Left cardiac atrium (tissue), 4 donors: ENCODE measurements around the gene FAM171A2. TPM values are rescaled to one million over a fixed set of nuclear protein-coding genes. Genes with fewer than 3 reads are reported as not detected.

Experiments
- ATAC-seq, 2 donors: fragments of 200-7000 bp; cut with Tn5 transposase; one replicate each; pipeline ENCODE4 v1.9.1; 2020; ENCODE audit warnings: mild to moderate bottlenecking in 2 of 2, moderate library complexity in 2 of 2
- DNase-seq: peaks from one replicate; pipeline ENCODE4 v3.0.0-alpha.2; 2020
- intact Hi-C, 2 donors: fragments of 100-400 bp; cut with DNase I; formaldehyde crosslinking; loops; one replicate each; pipeline versions ENCODE4 v1.14.1 to v1.15.1; 2022 to 2023
- total RNA-seq, 2 donors: library from RNA; stranded (reverse); fragmentation: NEBNext Ultra II Directional; extraction: Animal tissue kit (Norgen Biotek cat#: 25700); gene quantifications; one replicate each; pipeline ENCODE4 v1.2.1, GENCODE V29; 2021
- donor health status: DM: no; HTN: yes; CAD: no.
- donor health status: DM: no; HTN: yes; CAD: no; lungs with severe emphysema.
- donor health status: DM: yes; HTN: yes; CAD: no.
- donor health status: Dilated cardiomyopathy.

Gene FAM171A2
- total RNA-seq, 2 donors from 2014 or later = 1.2 to 2.4 TPM

DNA sequence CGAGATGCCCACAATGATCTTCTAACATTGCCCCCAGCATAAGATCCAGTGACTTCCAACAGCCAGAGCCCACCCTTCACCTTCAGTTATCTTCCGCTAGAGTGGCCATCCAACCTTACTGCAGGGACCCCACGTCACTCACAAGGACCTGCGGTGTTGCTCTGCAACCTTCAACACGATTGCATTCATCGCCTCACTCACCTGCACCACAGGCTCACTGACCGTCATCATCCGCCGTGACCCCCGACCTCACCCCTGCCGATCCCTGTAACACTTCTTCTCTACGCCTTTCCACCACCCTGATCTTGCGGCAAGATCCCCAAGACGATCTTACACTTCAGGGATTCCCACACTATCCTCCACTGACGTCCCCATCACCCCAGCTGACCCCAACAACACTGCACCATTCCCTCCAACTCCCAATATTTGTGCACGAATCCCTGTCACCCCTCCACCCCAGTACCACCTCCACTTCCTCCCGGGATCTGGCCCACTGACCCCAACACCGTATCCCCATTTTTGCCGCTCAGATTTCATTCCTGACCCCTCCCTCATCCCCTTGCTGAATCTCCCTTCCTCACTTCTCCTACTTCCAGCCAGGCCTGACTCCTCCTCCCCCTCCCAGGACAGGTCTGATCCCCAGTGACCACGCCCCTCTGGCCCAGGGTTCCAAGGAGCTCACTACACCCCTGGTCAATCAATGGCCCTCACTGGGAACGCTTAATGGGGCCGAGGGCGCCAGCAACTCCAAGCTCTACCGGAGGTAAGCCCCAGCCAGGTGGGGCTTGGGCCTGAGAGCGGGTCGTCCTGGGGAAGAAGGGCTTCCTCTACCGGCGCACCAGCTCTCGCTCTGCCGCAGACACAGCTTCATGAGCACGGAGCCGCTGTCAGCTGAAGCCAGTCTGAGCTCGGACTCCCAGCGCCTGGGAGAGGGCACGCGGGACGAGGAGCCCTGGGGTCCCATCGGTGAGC lies 47.6 kb downstream of the FAM171A2 start:
- DNase-seq (no peak), ATAC-seq (no peak)
- intact Hi-C loops = loop anchor here in 1 of 2 donors (5.0 kb wide), 1 partner anchor 84 kb away; no protein-coding TSS in a partner anchor

DNA sequence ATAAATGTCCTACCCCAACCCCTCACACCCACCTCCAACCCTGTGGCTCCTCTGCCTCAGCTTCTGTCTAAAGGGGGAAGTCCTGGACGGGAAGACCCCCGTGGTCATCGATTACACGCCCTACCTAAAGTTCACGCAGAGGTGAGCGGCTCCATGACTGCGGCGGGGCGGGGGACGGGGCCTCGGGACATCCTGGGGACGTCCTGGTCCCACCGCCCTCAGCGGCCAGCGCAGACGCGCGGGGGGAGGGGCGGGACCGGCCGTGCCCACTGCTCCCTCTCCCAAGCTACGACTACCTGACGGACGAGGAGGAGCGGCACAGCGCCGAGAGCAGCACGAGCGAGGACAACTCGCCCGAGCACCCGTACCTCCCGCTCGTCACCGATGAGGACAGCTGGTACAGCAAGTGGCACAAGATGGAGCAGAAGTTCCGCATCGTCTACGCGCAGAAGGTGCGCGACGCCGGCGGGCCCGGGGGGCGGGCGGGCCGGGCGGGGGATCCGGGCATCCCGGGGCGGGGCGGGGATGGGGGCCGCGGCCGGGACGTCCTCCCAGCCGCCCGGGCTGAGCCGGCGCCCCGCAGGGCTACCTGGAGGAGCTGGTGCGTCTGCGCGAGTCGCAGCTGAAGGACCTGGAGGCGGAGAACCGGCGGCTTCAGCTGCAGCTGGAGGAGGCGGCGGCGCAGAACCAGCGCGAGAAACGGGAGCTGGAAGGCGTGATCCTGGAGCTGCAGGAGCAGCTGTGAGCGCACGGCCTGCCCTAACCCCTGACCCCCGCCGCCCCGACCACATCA lies 48.6 kb downstream of the FAM171A2 start:
- intact Hi-C loops = loop anchor here in 1 of 2 donors (5.0 kb wide), 1 partner anchor 83 kb away; no protein-coding TSS in a partner anchor
- DNase-seq (no peak), ATAC-seq (peak in 1 of 2 donors; percentile 14)

DNA sequence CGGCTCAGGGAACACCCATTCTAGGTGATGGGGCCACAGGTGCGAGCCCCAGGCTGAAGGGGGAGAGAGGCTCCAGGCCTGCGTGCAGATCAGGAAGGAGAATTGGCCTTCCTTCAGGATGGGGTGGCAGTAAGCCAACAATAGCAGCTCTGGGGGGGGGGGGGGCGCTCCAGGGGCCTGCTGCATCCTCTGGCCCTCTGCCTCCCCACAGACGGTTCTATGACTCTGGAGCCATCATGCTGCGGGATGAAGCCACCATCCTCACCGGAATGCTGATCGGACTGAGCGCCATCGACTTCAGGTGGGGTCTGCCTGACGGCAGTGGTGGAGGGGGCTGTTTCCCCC lies 49.2 kb downstream of the FAM171A2 start:
- no peak for ATAC-seq
- intact Hi-C loops = no loop called here
- no peak for DNase-seq

DNA sequence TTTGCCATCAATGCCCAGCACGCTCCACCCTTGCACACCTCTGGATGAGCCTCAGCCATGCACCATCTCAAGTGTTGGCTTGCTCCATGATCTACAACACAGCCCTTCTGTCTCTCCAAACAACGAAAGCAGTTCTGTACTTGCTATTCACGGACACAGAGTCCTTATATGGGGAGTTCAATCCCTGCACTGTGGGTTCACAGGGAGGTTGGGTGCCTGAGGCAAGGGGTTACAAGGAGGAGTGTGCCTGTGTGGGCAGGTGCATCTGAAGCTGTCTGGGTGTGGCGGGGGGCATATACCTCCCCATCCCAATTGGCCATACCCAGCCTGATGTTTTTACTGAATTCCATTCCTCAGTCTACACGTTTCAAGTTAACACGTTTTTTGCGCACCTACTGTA lies 49.6 kb downstream of the FAM171A2 start:
- intact Hi-C loops = no loop called here
- DNase-seq (no peak), ATAC-seq (no peak)

DNA sequence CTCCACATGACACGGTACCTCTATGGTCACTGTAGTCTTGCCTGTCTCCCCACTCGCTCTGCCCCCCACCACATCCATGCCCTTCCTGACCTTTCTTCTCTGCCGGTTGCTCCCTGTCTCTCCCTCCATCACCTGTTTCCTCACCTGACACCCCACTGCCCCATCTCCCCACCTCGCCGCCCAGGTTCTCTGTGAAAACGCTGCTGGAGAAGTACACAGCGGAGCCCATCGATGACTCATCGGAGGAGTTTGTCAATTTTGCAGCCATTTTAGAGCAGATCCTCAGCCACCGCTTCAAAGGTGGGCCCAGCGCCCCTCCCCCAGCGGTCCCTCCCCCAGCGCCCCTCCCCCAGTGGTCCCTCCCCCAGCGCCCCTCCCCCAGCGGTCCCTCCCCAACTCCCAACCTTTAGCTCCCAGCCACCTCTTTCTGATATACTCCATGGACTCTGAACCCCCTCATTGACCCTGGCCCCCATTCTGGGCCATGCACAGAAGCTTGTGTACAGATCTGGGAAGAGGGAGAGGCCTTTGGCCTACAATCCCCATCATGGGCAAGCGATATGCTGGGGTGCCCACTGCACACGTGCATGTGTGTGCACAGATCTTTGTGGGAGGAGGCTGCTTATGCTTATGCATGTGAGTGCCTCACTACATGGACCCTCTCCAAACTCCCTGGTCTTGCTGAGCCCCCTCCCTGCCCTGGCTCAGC lies 51.1 kb downstream of the FAM171A2 start:
- intact Hi-C loops = no loop called here
- DNase-seq (no peak), ATAC-seq (no peak)

DNA sequence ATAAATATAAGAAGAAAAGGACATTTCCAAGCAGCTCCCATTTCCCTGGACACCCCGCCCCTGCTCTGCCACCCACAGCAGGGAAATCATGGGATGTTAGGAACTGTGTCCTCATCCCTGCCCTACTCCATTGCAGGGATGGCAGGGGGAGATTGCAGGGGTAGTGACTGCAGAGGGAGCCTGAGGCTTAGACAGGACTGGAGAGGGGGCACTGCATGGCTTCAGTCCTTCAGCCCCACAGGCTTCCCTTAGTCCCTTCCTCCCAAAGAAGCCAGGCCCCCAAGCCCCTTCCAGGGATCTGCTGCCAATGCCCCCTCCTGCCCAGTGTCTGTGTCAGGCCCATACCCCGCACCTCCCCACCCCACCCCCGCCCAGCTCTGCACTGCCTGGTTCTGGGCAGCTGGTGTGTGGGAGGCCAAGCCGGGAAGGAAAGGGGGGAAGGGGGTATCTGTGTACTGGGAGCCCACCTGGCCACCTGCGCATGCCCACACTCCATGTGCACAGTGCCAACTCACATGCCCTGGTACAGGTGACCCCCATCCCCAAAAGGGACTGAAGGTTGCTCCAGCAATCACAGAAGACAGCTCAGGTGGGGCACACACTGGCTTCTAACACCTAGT lies 52.0 kb downstream of the FAM171A2 start:
- ATAC-seq = no peak

DNA sequence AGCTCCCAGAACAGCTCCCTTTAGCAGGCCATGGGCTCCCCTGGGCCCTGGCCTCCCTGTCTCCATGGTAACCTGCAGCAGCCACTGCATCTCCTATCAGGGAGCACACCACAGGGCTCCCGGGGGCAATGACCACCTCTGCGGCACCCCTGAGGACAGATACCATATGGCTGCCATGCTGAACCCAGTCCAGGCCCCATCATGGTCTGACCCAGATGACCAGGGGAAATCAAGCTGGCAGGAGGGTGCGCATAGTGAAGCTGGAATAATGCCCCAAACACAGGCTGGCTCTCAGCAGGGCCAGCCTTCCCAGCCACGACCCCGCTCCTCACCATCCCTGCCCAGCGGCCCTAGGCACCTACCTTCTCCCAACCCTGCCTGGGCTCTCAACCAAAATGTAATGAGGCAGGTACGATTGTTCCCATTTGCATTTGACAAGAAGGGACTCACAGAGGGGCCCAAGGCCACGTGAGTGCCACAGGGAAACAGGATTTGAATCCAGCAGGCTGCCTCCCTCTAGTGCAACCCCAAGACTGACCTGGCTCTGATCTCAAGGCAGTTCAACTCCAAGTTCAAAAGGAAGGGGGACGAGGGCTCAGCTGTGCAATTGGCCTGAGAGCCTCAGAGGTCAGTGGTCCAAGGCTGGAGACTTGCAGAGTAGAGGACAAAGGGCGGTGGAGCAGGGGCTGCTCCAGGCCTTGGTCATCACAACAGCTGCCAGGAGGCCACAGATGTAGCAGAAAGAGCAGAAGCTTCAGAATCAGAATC lies 52.9 kb downstream of the FAM171A2 start:
- intact Hi-C loops = no loop called here
- DNase-seq (no peak), ATAC-seq (no peak)

More for the DNA sequence above, 52.0 kb downstream of the FAM171A2 start:
- intact Hi-C loops = no loop called here
- no peak for DNase-seq

DNA sequence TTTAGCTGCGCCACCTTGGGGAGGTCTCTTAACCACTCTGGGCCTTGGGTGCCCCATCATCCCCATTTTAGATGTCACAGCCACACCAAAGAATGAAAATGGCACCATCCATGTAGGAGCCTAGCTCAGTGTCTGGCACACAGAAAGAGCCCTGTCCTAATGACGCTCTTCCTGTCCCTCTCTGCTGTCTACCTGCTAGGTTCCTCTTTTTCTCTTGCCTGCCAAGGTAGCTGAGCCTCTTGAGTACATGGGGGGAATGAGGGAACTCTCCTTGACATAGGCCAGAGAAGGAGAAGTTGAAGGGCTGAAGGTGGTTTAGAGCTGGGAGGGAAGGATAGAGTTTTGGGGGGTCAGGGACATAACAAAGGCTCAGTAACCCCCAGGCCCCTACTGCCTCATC lies 53.5 kb downstream of the FAM171A2 start:
- intact Hi-C loops = no loop called here
- no peak for ATAC-seq
- DNase-seq = no peak

DNA sequence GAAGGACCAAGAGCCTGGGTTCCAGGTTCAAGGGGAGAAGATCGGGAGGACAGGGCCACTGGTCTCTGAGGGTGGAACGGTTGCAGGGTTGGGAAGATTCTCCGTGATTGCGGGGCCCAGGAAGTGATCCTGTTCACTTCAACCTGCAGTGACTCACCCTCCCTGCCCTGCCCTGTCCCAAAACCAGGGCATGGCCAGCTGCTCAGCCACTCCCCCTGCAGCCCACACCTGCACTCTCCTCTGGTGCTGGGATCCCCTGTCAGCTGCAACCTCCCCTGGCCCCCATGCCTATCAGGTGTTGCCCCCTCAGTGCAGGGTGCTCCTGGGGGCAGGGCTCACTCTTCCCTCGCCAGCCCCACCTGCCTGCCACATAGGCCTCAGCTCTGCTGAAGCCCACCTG lies 54.2 kb downstream of the FAM171A2 start:
- intact Hi-C loops = no loop called here

DNA sequence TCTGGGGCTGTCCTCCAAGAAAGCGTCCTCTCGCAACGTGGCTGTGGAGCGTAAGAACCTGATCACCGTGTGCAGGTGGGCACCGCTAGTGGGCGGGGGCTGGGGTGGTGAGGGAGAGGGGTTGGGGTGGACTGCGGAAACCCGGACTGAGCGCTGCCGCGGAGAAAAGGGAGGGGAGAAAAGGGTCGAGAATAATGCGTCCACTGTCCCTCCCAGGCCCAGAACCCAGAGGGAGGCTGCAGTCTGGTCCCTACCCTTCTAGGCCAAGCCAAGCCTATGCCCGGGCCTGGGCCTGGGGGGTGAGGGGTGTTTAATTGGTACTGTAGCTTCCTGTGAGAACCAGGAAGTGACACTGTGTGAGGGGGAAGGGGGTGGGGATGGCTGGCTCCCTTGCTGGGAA lies 54.8 kb downstream of the FAM171A2 start:
- ATAC-seq (no peak), DNase-seq (no peak)
- intact Hi-C loops = no loop called here

More for the DNA sequence above, 54.2 kb downstream of the FAM171A2 start:
- no peak for DNase-seq
- no peak for ATAC-seq

DNA sequence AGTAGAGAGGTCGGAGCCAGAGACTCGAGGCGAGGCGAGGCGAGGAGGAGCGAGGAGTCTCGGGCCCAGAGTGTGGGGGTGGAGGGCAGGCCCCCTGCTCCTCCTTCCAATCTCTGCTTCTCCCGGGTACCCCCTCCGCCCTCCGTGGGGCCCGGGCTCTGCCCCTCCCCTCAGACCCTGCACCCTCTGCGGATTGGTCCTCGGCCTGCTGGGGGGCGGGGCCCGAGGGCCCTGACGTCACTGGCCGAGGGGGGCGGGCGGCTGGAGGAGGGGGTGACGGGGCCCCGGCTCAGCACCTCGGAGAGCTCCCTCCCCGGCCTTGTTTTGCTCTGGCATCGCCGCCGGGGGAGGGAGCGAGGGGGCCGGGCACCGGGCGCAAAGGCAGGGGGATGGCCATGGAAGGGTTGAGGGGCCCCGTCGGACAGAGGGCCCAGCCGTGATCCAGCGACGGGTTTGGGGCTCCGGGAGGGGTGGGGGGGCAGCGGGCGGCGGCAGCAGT lies 55.3 kb downstream of the FAM171A2 start, which contains the start of gene RUNDC3A:
RUNDC3A (plus strand) TSS at position 282 of the 499 bp plus-strand sequence. CDS start 232 bp downstream, outside the sequence.
- ATAC-seq (peak; percentile 98 to 99), DNase-seq (peak; percentile 89)
- intact Hi-C loops = no loop called here

DNA sequence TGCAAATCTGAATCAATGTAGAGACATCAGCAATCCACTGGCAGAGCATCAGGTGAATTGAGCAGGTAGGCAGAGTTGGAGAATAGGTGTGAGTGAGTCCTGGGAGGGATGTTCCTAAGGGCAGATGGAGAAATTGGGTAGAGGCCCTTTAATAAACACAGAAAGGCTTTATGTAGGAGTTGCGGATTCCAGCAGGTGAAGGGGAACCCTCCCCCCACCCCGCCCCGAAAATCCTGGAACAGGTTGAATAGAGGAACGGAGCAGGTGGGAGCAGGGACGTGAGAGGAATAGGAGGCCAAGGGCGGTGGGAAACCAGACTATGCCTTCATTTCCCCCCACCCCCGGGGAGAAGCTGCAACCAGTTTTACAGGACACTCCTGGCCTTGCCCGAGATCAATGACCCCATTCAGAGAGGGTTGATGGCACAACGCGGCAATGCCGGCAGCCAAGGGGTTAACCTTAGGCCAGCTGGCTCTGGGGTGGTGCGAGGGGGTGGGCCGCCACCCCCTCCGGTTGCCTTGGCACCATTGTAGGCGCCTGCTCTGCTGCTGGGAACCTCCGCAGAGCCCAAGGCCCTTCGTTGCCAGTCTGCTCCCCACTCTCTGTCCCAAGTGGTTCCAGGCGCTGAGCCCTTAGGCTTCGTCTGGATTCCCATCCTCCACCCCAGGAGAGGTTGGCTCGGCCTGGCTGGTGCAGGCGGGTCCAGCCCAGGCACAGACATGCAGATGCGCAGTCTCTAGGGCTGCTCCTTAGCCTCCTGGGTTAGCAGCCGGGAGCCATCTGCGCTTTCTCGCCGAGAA lies 56.1 kb downstream of the FAM171A2 start:
- DNase-seq = no peak
- ATAC-seq = peak; percentile 78 to 84
- intact Hi-C loops = no loop called here

DNA sequence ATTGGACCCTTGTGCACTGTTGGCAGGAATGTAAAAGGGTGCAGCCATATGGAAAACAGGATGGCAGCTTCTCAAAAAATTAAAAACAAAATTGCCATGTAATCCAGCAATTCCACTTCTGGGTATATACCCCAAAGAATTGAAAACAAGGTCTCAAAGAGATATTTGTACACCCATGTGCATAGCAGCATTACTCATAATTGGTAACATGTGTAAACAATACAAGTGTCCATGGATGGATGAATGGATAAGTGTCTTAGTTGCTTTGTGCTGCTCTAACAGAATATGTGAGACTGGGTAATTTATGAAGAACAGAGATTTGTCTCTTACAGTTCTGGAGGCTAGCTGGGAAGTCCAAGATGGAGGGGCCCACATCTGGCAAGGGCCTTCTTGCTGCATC lies 59.0 kb downstream of the FAM171A2 start:
- DNase-seq = no peak
- ATAC-seq = no peak
- intact Hi-C loops = no loop called here
